SIG-M5 (cell line): Measurements from ENCODE around the gene SEPTIN1.
"Not testable (repeated sequence)": the region's sequence is repeated elsewhere in the genome, so short reads cannot be mapped to it uniquely, and the experiment has no call there.

Experiments
- DNase-seq: peaks from one replicate; lab custom pipeline; 2025; lab: John Stamatoyannopoulos, UW

Gene SEPTIN1

DNA sequence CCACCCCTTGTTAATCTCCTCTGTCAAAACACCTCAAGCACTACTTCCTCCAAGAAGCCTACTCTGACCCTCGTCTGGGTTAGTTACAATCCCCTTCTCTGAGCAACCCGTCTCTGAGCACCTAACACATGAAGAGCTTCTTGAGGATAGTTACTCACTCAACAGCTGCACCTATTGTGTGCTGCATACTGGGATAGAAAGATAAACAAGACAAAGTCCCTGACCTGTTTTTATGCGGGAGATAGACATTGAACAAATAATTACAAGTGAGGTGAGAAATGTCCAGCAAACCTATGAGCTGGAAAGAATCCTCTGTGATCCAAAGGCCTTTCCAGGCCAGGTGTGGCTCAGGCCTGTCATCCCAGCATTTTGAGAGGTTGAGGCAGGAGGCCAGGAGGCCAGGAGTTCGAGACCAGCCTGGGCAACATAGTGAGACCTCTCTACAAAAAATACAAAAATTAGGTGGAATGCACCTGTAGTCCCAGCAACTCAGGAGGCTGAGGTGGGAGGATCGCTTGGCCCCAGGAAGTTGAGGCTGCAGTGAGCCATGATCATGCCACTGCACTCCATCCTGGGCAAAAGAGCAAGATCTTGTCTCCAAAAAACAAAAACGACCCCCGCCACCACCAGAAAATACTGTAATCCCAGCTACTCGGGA is 19.5 kb upstream of the SEPTIN1 start:
- no peak for DNase-seq

DNA sequence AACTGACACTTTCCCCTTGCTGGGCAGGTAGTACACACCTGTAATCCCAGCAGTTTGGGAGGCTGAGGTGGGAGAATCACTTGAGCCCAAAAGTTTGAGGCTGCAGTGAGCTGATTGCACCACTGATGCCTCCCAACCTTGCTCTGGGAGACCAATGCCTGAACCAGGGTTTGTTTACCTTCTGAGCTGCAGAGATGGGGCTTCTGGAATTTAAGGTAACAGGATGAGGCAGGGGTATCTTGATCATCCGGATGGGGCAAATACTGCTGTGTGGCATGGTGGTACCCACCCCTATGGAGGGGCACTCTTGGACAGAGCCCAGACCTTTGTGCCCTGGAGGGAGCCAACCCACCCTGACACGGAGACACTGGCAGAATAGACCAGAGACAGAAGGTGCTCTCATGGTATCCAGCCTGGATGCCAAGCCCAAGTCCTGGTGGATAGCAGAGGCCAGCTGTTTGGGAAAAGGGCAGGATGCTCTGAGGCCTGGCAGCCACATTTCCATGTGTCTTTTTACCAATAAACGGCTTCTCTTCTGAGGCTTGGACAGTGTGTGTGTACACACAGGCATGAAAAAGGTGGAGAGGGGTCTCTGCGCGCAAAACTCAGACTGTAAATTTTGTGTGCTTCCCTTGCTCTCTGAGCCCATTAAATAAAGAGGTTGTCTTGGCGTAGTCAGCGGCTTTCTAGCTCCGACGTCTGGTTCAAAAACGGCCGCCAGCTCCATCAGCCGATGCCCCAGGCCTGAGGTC is 17.2 kb upstream of the SEPTIN1 start:
- no peak for DNase-seq

DNA sequence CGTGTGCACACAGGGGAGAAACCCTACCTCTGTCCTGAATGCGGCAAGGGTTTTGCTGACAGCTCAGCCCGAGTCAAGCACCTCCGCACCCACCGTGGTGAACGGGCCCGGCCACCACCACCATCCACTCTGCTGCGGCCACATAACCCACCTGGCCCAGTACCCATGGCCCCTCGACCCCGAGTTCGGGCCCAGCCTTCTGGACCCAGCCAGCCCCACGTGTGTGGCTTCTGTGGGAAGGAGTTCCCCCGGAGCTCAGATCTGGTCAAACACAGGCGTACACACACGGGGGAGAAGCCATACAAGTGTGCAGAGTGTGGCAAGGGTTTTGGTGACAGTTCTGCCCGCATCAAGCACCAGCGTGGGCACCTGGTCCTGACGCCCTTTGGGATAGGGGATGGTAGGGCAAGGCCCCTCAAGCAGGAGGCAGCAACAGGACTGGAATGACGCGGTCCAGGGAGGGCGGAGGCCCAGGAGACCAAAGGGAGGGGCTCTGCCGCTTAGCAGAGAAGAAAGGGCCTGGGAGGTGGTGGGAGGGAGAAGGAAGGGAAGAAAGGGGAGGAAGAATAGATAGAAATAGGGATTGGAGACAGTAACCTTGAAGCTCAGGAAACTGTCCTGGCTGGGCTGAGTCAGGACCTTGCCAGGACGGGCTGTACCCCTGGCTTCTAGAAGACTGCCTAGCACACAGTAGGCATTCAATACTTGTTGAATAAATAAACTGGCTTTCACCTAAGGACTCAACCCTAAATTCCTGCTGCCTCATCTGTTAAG is 16.5 kb upstream of the SEPTIN1 start:
- no peak for DNase-seq

DNA sequence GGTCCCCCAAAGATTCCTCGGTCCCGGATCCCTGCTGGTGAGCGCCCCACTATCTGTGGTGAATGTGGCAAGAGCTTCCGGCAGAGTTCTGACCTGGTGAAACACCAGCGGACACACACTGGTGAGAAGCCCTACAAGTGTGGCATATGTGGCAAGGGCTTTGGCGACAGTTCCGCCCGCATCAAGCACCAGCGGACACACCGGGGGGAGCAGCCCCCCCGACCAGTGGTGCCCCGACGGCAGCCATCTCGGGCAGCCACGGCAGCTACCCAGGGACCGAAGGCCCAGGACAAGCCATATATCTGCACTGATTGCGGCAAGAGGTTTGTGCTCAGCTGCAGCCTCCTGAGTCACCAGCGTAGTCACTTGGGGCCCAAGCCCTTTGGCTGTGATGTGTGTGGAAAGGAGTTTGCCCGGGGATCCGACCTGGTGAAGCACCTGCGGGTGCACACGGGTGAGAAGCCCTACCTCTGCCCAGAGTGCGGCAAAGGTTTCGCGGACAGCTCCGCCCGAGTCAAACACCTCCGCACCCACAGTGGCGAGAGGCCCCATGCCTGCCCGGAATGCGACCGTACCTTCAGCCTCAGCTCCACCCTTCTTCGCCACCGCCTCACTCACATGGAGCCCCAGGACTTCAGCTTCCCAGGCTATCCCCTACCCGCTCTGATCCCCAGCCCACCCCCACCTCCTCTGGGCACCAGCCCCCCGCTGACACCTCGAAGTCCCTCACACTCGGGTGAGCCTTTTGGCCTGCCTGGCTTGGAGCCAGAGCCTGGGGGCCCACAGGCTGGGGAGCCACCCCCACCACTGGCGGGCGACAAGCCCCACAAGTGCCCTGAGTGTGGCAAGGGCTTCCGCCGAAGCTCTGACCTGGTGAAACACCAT is 15.7 kb upstream of the SEPTIN1 start:
- DNase-seq: no peak

DNA sequence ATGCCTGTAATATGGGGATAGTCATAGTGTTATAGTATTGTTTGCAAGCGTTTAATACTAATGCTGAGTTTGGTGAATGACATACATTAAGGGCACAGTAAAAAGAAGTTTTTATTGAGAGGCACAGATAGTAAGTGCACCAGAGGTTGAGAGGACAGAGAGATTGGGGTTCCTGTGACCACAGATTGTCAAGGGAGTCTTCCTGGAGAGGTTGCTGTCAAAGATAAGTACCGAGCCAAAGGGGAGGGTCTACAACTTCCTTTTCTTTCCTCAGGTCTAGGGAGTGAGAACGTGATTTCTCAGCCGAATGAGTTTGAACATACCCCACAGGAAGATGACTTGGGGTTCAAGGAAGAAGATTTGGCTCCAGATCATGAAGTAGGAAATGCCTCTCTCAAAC is 14.7 kb upstream of the SEPTIN1 start:
- no peak for DNase-seq

DNA sequence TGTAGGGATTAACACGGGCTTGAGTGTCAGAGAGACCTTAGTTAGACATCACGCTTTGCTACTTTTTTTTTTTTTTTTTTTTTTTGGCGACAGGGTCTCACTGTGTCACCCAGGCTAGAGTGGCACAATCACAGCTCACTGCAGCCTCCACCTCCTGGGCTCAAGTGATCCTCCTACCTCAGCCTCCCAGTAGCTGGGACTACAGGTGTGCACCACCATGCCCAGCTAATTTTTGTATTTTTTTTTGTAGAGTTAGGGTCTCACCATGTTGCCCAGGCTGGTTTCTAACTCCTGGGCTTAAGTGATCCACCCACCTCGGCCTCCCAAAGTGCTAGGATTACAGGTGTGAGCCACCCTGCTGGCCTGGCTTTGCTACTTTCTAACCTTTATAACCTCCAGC is 14.3 kb upstream of the SEPTIN1 start:
- not testable (repeated sequence) for DNase-seq

DNA sequence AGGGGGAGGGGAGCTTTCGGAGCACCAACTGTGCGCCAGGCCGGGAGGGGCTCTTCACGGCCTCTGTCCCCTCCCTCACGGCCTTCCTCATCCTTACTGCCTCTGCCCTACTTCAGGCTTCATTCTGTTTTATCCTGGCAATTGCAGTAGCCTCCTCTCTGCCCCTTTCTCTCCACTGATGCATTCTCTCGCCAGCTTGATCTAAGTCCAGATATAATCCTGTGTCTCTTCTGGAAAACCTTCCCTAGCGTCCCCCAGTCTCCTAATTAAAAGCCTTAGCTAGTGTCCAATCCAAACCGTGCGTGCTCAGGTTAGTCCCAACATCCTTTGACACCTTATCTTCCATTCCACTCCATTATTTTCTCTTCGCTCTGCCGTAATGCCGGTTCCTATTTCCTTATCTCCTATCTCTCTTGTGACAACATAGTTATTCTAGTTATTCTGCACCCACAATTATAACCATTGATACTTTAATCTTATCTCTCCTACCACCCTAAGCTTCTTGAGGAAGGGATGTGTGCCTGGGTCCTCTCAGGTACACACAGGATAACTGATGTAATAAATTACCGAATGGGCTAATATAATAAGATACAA is 13.7 kb upstream of the SEPTIN1 start:
- no peak for DNase-seq

DNA sequence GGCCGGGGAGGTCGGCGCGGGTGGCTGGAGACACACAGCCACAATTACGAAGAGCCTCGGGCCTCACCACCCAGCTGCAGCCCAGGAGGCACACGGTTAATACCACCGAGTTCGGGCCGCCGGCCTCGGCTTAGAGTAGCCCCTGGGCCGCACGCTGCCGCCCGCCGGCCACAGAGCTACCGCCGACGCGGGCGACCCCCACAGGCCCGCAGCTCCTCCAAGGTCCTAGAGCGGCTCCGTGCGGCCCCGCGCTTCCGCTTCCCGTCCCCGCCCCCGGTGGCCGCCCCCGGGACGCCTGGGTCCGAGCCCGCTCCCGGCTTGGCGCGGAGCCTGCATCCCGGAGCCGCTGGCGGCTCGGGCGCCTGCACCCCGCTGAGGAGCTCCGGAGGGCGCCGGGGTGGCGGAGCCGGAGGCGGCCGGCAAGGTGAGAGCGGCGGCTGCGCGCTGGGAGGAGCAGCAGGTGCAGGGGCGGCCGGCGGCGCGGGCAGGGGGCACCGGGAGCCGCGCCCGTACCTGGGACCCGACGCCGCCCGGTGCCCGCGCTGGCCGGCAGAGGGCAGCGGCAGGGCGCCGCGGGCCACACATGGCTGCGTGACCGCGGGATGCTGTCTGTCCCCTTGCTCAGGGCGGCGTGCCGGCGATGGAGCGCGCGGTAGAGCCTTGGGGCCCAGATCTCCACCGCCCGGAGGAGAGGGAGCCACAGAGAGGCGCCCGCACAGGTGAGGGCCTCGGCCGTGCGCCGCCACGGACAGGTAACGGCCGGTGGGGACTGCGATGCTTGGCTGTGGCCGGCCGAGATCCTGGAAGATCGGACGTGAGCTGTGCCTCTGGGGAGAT is 13.0 kb upstream of the SEPTIN1 start, which contains the start of gene ZNF48:
Gene ZNF48 (plus strand): TSS at position 266 of the 837 bp plus-strand sequence. CDS start 375 bp downstream, at position 641.
- no peak for DNase-seq

DNA sequence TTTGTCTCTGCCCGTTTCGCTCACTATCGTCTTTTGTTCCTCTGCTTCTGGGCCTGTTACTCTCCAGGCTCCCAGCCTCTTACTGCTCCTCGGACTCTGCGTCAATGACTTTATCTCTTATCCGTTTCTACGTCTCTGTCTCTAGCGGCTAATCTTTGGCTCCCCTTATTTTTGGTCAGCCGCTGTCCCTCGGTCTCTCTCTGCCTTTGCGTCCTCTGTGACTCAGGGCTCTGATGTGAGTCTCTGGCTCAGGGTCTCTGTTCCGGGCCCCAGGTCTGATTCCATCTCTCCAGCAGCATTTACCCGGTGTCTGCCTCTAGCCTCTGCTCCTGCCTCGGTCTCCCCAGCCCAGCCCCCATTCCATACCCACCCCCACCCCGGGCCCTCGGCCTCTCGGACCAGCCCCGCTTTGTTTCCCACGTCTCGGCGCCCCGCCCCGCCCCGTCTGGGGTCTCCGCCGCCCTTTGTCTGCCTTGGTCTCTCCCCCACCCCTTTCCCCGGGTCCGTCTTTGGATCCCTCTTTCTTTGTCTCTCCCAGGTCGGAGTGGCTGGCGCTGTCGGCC is 12.3 kb upstream of the SEPTIN1 start:
- DNase-seq: no peak

DNA sequence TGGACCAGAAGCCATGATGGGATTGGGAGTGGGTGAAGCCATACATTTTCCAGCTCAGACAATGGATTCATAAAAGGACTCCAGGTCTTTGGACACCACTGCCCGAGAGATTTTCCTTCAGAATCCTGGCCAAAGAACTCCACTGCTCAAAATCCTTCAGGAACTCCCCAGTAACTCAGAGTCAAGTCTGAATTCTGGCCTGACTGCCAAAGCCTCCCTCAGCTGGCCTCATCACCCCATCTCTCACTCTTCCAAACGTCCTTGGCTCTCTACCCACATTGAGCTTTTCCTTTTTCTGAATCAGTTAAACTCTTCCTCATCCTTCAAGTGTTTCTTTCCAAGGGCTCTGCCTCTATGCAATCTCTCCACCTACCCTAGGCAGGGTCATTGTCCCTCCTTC is 1.2 kb upstream of the SEPTIN1 start:
- DNase-seq: no peak

DNA sequence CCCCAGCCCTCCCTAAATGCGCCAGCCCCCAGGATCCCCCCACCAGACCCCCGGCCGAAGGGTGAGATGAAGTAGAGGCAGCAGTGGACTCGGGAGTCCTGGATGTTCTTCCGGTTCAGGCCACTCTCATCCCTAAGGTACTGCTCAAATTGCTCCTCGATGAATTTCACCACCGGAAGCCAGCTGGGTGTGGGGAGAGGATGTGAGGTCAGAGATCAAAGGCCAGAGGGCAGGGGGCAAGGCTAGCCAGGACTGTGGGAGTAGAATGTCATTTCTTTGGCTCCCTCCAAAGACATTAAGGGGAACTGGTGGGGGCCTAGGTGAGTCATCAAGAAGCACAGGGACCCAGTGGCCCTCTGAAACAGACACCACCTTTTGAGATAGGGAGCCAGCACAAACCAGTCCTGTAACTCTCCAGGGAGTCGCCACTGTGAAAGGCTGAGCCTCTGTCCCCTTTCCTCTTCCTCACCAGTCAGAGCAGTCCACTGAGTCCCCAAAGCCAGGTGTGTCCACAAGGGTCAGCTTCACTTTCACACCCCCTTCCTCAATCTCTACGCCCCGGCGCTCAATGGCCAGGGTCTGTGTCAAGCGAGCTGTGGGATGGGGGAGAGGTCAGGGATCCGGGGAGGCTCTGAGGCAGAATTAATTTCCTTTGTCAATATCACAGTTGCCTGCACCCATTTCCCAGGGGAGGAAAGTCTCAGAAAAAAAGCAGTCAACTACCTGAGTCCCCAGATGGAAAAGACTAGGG is 895 bp downstream of the SEPTIN1 start:
- DNase-seq: no peak

DNA sequence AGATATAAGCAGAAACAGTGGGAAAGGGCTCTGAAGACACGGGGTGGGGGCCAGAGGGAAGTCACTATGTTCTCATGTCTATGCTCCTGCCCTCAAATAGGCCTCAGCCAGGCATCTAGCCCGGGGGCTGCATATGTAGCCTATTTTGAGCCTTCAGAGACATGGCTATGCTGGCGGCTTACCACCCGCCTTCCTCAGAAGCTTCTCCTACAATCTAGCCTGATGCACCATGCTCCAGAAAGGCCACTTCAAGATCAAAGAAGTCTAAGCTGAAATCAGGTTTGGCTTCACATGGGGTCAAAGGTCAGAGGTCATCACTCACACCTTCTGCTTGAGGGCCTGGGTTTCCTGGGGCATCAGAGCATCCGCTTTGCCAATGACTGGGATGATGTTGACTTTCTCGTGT is 1.6 kb downstream of the SEPTIN1 start:
- no peak for DNase-seq

DNA sequence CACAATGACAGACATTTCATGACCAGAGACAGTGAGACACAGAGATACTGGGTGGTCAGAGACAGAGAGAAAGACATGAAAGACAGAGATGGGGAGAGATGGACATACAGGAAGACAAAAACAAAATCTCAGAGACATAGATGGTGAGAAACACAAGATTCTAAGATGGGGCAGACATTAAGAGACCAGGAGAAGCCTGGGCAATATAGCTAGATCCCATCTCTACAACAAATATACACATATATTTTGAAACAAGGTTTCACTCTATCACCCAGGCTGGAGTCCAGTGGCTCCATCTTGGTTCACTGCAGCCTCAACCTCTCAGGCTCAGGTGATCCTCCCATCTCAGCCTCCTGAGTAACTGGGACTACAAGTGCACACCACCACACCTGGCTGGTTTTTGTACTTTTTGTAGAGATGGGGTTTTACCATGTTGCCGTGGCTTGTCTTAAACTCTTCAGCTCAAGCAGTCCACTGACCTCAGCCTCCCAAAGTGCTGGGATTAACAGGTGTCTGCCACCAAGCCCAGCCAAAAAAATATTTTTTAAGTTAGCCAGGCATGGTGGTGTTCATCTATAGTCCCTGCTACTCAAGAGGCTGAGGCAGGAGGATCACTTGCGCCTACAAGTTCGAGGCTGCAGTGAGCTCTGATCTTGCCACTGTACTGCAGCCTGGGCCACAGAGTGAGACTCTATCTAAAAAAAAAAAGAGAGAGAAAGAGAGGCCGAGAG is 2.1 kb downstream of the SEPTIN1 start:
- DNase-seq: no peak

DNA sequence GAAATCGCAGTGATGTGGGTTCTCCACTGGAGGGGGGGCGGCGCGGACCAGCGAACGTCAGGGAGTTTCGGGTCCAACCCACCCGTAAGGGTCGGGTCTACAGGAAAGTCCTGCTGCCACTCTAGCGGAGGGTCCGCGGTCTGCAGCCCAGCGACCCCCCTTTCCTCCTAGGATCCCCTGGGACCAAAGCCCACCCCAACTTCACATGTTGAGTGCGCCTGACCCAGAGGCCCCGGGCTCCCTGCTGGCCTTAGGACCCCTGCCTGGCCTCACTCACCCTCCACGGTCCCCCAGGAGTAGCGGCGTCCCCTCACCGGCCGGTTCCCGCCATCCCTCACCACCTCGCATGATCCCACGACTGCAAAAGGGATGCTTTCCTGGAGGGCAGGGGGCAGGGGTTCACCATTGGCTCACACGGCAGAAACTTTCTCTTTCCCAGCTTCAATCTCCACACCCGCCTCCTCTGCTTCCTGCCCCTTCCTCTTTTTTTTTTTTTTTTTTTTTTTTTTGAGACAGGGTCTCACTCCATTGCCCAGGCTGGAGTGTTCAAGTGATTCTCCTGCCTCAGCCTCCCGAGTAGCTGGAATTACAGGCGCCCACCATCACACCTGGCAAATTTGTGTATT is 3.1 kb downstream of the SEPTIN1 start:
- DNase-seq: no peak

DNA sequence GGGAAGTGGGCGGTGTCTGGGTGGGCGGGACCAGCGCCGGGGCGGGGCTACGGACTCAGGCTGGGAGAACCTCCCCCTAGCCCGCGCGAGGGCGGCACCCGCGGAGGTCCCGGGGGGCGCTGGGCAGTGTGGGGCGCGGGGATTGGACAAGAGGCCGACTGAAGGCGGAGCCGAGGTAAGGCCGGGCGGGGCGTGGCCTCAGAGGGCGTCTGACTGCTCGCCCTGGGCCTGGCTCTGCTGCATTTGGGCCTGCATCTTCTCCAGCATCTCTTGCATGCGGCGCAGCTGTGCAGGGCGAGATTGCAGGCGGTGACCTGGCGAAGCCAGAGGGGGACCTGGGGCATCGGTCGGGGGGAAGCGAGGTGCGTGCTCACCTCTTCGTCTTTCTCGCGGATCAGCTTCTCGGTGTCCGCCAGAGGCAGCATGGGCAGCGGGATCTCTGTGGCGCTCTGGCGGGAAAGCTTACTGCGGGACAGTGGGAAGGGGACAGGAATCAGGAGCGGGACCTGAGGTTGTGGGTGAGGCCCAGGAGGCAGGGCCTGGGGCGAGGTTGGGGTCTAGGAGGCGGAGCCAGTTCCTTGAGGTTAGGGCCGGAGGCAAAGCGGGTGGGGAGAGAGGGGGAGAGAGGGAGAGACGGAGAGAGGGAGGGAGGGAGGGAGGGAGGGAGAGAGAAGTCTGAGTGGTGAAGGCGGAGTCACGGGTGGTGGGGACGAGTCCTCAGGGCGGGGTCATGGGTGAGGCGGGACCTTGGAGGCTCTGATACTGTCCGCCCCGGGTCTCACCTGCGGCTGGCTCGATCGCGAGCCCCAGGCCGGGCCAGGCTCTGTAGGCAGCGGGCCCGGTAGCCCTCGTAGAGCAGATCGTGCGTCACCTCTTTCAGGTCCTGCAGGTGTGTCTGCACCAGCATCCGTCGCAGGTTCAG is 3.9 kb downstream of the SEPTIN1 start:
- DNase-seq: peak; percentile 60

DNA sequence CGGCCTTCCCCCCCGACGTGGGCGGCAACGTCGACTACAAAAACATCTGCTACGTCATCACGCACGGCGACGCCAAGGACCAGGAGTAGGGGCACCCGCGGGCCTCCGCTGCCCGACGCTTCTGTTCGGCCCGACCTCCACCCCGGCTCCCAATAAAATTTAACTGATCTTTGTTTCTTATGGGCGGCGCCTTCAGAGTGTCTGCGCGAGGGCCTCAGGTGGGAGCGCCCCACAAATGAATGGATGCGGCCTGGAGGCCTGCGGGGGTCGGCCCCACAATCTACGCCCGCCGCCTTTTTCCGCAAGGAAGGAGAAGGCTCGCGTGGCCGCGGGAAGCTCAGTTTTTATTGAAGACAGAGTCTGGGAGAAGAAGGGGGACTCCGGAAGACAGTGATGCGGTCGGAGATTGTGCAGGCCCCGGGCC is 4.5 kb downstream of the SEPTIN1 start:
- no peak for DNase-seq
